SU-DHL-6 (cell line): ENCODE data around the gene UPB1.

Experiments
- H2AFZ ChIP-seq: fragments of 200-600 bp; sonication (generic); 2 replicates; pipeline ENCODE4 v1.6.1; 2014; ENCODE audit warnings: low read depth, mild to moderate bottlenecking, moderate library complexity, mixed read lengths, antibody characterized with exemption, low read length; ENCODE audit not compliant: severe bottlenecking
- H3F3A ChIP-seq: fragments of 200-600 bp; shearing (Covaris generic); 2 replicates; pipeline ENCODE4 v1.6.0; 2016; ENCODE audit warnings: antibody characterized with exemption, mild to moderate bottlenecking; ENCODE audit not compliant: insufficient read depth
- H3K27ac ChIP-seq: fragments of 200-600 bp; sonication (generic); 2 replicates; pipeline ENCODE4 v1.5.1; 2016; ENCODE audit warnings: low read depth, mild to moderate bottlenecking, low read length, moderate library complexity, mixed read lengths
- H3K27me3 ChIP-seq: fragments of 200-600 bp; sonication (generic), shearing (Covaris generic); 2 replicates; pipeline ENCODE4 v1.6.0; 2014; ENCODE audit warnings: mild to moderate bottlenecking, low read length
- H3K36me3 ChIP-seq: fragments of 200-600 bp; sonication (generic); 2 replicates; pipeline ENCODE4 v1.6.1; 2014; ENCODE audit warnings: mild to moderate bottlenecking, low read length, mixed read lengths
- H3K4me2 ChIP-seq: fragments of 300-600, 200-600 bp; shearing (Covaris generic), sonication (generic); 2 replicates; pipeline ENCODE4 v1.6.0; 2014; ENCODE audit warnings: low read length, low read depth, mild to moderate bottlenecking; ENCODE audit not compliant: poor library complexity, severe bottlenecking
- H3K4me3 ChIP-seq: fragments of 200-600 bp; sonication (generic); 2 replicates; pipeline ENCODE4 v1.5.1; 2014; ENCODE audit warnings: antibody characterized with exemption, low read length, mild to moderate bottlenecking, mixed read lengths; ENCODE audit not compliant: insufficient read depth, poor library complexity, severe bottlenecking
- H3K79me2 ChIP-seq: fragments of 200-600 bp; sonication (generic); 2 replicates; pipeline ENCODE4 v1.6.1; 2014; ENCODE audit warnings: mild to moderate bottlenecking, low read length, moderate library complexity; ENCODE audit not compliant: insufficient read depth
- H3K9ac ChIP-seq: fragments of 200-600 bp; sonication (generic); 2 replicates; pipeline ENCODE4 v1.7.0; 2014; ENCODE audit warnings: mild to moderate bottlenecking, low read length
- H3K9me2 ChIP-seq: fragments of 200-600 bp; sonication (generic); replicated peaks from 2 replicates; pipeline ENCODE4 v1.6.1; 2014; ENCODE audit warnings: low read length; ENCODE audit not compliant: insufficient read depth
- H3K9me3 ChIP-seq: fragments of 200-600 bp; sonication (generic); 2 replicates; pipeline ENCODE4 v1.6.1; 2014; ENCODE audit warnings: low read length, mixed read lengths; ENCODE audit not compliant: insufficient read depth
- H4K20me1 ChIP-seq: fragments of 200-600 bp; sonication (generic); 2 replicates; pipeline ENCODE4 v1.6.1; 2014; ENCODE audit warnings: low read depth, mild to moderate bottlenecking, antibody characterized with exemption, low read length, moderate library complexity, mixed read lengths
- EZH2phosphoT487 ChIP-seq: fragments of 200-600 bp; sonication (generic), shearing (Covaris generic); conservative IDR thresholded peaks from 2 replicates; pipeline ENCODE4 v1.6.1; 2018; ENCODE audit warnings: mild to moderate bottlenecking, antibody characterized with exemption, low read length, moderate library complexity, mixed read lengths
- TF ChIP-seq, protein P1 (sequence below): fragments of 200-600 bp; sonication (generic); IDR thresholded peaks from one replicate; pipeline ENCODE4 v1.5.1; 2017; ENCODE audit warnings: antibody characterized with exemption, mild to moderate bottlenecking, low read length, moderate library complexity; ENCODE audit not compliant: insufficient read depth, poor library complexity, severe bottlenecking

Gene UPB1

GRCh38 chr22:24450610-24451009, 44.5 kb upstream of the UPB1 start:
- Histone ChIP-seq H3K9me2 (no peaks in the 10 kb centered on the region), H3K4me3 (no peak overlapping the region), H3K27ac (no peak overlapping the region), H4K20me1 (no peaks in the 10 kb centered on the region), H3K36me3 (no peaks in the 10 kb centered on the region), H2AFZ (no peak overlapping the region), H3K4me2 (no peak overlapping the region), H3K9ac (no peak overlapping the region), H3K79me2 (no peaks in the 10 kb centered on the region), H3F3A (no peaks in the 10 kb centered on the region), H3K27me3 (no peaks in the 10 kb centered on the region), H3K9me3 (no peaks in the 10 kb centered on the region)
- no peak for TF ChIP-seq EZH2phosphoT487
- TF ChIP-seq, protein P1, sequence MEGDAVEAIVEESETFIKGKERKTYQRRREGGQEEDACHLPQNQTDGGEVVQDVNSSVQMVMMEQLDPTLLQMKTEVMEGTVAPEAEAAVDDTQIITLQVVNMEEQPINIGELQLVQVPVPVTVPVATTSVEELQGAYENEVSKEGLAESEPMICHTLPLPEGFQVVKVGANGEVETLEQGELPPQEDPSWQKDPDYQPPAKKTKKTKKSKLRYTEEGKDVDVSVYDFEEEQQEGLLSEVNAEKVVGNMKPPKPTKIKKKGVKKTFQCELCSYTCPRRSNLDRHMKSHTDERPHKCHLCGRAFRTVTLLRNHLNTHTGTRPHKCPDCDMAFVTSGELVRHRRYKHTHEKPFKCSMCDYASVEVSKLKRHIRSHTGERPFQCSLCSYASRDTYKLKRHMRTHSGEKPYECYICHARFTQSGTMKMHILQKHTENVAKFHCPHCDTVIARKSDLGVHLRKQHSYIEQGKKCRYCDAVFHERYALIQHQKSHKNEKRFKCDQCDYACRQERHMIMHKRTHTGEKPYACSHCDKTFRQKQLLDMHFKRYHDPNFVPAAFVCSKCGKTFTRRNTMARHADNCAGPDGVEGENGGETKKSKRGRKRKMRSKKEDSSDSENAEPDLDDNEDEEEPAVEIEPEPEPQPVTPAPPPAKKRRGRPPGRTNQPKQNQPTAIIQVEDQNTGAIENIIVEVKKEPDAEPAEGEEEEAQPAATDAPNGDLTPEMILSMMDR: no peak

GRCh38 chr22:24451162-24451561, 44.0 kb upstream of the UPB1 start:
- TF ChIP-seq, protein P1: no peak
- TF ChIP-seq EZH2phosphoT487: no peak
- no peaks in the 10 kb centered on the region for H3F3A ChIP-seq
- H3K4me3 ChIP-seq: no peak overlapping the region

DNA sequence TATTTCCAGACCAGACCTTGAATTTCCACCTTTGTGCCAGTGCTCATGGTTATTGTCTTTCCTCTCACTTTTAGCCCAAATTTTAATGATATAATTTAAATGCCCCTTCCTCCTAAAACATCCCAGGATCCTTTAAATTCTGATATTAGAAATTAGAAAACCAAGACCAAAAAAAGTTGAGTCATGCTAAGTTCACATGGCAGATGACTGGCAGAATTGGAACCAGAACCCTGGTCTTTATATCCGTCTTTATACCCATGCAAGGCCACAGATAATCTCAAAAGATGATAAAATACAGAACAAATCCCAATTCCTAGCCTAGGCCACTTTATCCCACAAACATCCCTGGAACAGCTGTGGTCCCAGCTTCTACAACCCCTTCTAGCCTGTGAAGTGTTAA, 41.3 kb upstream of the UPB1 start:
- H3K9me2 ChIP-seq: no peaks in the 10 kb centered on the region
- no peaks in the 10 kb centered on the region for H4K20me1 ChIP-seq
- no peaks in the 10 kb centered on the region for H3K9me3 ChIP-seq
- H2AFZ ChIP-seq: no peak overlapping the region
- H3K9ac ChIP-seq: no peak overlapping the region
- H3K79me2 ChIP-seq: no peaks in the 10 kb centered on the region
- no peak overlapping the region for H3K27ac ChIP-seq
- H3K4me2 ChIP-seq: no peak overlapping the region
- TF ChIP-seq EZH2phosphoT487: no peak
- TF ChIP-seq, protein P1: no peak
- H3K36me3 ChIP-seq: no peaks in the 10 kb centered on the region
- no peak overlapping the region for H3K4me3 ChIP-seq
- H3K27me3 ChIP-seq: no peaks in the 10 kb centered on the region
- no peaks in the 10 kb centered on the region for H3F3A ChIP-seq

More at GRCh38 chr22:24451162-24451561, 44.0 kb upstream of the UPB1 start:
- H3K27me3 ChIP-seq: no peaks in the 10 kb centered on the region
- no peaks in the 10 kb centered on the region for H3K36me3 ChIP-seq
- H3K9ac ChIP-seq: no peak overlapping the region
- no peaks in the 10 kb centered on the region for H3K79me2 ChIP-seq
- H3K4me2 ChIP-seq: no peak overlapping the region
- H4K20me1 ChIP-seq: no peaks in the 10 kb centered on the region
- H3K9me3 ChIP-seq: no peaks in the 10 kb centered on the region
- H2AFZ ChIP-seq: no peak overlapping the region
- H3K9me2 ChIP-seq: no peaks in the 10 kb centered on the region
- no peak overlapping the region for H3K27ac ChIP-seq

- Histone ChIP-seq H2AFZ (no peak overlapping the region), H3K4me3 (no peak overlapping the region), H3K9ac (no peak overlapping the region), H3K9me3 (no peaks in the 10 kb centered on the region), H3F3A (no peaks in the 10 kb centered on the region), H3K27ac (no peak overlapping the region), H3K9me2 (no peaks in the 10 kb centered on the region), H3K36me3 (no peaks in the 10 kb centered on the region), H4K20me1 (no peaks in the 10 kb centered on the region), H3K79me2 (no peaks in the 10 kb centered on the region), H3K4me2 (no peak overlapping the region), H3K27me3 (no peaks in the 10 kb centered on the region)
- TF ChIP-seq, protein P1: no peak
- no peak for TF ChIP-seq EZH2phosphoT487
Observed at GRCh38 chr22:24455039-24455438, 40.1 kb upstream of the UPB1 start.
